Fibroblast of skin of scalp (primary cell): Measurements from ENCODE around the gene RRBP1.
A peak's percentile ranks its signal among the peaks of the same experiment; 100 is the strongest.

Source experiments
- DNase-seq: peaks from one replicate; pipeline ENCODE4 v3.0.0-alpha.2; 2013

RRBP1 gene

GRCh38 chr20:17619351-17620093 lies 62.5 kb downstream of the RRBP1 start:
- DNase-seq, result no peak

DNA sequence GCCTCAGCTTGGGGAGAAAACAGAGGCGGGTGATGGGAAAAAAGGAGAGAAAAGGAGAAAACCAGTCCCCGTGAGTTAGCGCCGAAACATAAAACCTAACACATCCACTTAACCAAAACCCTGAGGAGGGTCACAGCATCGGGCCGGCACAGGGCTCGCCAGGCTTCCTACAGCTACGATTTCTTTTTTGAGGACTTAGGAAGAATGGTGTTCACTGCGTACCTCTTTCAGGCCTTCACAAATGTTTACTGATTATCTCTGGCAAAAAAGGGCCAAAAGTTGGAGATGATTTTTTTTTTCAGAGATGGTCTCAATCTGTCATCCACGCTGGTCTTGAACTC lies 63.4 kb downstream of the RRBP1 start:
- DNase-seq, result no peak

DNA sequence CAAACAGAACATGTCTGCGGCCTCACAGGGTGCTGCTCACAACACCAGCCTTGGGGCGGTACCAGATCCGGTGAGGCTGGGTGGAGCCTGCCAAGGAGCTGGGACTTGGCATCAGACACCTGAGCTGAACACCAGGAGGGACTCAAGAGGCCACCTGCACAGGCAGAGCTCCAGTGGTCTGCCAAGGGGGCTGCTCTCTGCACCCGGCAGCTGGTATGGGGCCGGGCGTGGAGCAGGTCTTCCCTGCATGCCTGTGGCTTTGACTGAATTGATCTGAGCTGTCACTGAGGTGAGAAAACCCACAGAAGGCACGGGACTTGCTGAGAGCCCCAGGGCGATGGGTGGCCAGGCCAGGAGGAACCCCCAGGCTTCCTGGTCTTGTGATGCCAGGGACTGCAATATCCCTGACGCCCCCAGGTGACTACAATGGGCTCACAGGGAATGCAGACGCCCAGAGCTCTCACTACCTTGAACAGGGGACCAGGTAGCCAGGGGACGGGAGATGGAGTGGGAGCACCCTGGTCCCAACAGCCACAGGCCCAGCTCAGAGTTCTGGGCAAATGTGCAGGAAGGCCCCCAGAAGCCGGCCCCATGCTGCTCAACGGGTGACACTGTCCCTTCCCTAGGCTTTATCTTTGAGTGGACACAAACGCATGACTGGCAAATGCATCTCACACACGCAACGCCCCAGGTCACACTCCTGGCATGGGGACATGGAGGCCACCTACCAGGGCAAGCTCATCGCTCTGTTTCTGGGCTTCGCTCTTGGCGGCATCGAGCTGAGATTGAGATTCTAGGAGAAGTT lies 64.0 kb downstream of the RRBP1 start:
- DNase-seq, result no peak

DNA sequence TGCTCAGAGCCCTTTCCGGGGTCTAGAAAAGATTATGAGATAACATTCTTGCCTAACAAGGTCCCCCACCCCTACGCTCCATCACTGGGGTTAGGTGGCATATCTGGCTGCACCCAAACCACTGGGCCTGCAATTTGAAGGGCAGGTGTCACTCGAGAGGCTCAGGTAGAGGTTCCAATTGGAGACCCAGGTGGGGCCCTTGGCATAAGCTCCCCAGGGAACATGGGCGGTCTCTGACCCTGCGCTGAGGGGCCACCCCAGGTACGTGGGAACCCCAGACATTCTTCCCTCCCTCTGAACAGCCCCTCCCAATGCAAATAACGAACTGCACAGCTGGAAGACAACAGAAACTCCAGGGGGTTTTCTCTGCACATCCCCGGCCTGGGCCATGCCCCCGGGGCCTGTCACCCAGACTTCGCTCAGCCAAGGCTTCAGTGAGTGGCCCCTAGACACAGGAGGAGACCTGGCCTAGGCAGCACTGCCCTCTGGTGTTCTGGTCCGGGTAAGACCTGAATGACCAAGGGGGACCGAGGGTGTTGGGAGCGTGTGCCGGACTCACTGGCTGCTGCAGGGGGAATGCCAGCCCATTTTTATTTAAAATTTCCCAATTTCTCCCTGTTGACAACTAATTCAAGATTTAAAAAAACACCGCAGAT lies 64.7 kb downstream of the RRBP1 start:
- DNase-seq, result peak; percentile 44

DNA sequence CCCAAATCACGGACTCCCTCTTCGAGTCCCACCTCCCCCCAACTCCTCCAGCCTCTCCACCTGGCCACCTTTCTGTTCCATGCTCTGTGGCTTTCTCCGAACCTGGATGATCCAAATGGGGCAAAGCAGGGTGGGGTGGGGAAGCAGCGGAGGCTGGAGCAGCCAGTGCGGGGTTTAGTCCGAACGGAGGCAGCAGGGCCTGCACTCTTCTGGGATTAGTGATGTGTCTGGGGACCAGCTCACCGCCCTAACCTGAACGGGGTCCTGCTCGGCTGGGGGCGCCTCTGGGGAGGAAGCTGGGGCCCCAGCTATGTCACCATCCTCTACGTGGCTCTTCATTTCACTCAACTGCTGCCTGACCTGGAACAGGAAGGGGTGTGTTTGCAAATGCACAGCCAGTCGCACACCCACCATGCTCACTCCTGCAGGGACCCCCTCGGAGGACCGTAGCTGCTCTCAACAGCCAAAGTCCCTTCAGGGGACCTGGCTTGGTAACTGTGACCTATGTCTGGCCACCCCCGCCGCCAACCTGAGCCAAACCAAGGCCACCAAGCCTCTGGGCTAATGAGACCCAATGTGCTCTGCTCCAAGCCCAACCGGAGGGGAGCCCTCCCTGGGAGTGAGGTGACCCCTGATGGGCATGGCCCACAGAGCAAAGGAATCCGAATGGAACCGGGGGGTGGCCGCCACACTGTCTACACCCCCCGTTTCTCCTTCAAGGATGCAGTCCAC lies 65.4 kb downstream of the RRBP1 start:
- DNase-seq, result no peak

DNA sequence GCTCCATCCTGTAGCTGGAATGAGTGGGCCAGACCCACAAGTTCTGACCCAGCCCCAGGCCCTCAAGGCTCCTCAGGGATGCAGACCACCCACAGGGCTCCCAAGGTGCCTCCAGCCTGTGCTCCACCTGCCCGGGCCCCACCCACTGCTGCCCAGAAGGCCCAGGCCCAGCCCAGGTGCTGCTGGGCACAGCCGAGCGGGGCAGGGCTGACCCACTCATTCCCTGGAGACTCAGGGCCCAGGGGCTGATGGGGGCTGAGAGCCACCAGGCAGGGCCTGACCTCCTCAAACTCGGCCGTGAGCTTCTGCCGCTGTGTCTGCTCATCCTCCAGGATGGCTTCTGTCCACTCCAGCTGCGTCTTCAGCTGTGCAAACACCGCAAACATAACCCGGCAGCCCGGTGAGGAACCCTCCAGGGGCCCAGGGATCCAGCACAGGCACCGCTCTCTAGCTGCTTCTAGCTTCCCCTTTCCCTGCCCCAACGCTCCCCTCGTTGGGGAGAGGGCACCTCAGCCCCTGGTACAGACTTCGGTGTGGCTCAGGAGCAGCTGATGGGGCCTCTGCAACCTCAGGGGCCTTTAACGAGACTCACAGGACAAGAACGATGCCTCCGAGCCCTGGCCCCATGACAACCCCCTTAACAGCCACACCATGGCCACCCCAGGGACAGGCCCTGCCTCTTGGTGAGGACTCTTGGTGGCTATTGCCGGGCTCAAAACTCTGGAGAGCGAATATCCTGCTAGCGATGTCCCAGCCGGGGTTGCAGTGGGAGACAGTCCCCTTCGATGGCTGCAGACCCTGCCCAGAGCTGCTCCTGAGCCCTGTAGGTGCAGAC lies 66.2 kb downstream of the RRBP1 start:
- DNase-seq, result no peak

GRCh38 chr20:17614812-17615644 lies 67.0 kb downstream of the RRBP1 start:
- no peak for DNase-seq

DNA sequence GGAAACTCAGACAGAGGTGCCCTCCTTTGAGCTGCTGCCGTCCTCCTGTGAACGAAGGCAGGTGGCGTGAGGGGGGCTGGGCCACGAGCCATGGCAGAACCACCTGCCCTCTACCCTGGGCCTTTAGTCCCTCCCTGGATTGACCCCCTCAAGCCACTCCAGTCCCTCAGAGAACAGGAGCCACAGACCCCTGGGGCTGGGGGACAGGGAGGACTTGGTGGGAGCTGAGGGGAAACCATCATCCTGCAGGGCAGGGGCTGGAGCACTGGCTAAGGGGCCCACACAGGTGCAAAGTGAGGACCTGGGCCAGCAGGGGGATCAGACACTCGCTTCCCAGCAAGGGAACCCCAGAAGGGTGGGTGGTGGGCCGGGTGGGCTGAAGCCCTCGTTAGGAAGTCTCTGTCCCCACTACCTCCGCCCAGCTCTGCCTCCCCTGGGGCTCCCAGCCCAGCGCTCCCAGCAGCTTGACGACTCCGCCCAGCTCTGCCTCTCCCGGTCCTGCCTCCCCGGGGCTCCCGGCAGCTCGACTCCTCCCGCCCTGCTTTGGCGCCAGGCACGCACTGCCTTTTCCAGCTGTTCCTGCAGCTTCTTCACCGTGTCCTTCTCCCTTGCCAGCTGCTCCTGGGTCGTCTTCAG lies 67.7 kb downstream of the RRBP1 start:
- DNase-seq, result peak; percentile 66

- DNase-seq, result no peak
Observed at GRCh38 chr20:17613328-17614175, 68.5 kb downstream of the RRBP1 start.

- DNase-seq, result no peak
Observed at GRCh38 chr20:17612992-17613327, 69.1 kb downstream of the RRBP1 start.

DNA sequence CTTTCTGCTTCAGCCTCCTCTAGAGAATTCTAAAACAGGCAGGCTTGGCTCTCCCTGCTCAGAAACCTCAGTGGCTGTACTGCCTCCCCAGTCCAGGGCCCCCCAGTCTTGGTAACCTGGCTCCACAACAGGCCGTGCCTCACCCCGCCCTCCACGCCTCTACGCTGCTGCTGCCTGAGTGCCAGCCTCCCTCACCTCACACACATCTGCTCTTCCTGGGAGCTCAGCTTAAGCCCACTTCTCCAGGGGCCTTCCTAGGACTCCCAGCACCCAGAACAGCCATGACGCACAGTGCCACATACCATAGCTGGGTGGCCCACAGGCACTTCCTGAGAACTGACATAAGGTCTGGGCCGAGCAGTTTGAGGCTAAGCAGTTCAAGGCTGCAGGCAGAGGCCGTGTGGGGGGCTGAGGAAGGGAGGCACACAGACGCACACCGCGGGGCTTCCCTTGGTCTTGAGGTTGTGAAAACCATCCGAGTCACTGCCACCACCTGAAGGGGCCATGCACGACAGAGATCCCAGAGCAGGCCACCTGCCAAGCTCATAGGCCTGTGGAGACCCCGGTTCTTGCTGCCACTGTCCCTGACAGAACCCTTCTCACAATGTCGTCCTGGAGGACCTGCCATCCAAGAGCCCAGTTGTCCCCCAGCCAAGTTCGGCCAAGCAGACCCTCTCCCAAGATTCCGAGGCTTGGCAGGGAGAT lies 69.6 kb downstream of the RRBP1 start:
- DNase-seq, result peak; percentile 82

DNA sequence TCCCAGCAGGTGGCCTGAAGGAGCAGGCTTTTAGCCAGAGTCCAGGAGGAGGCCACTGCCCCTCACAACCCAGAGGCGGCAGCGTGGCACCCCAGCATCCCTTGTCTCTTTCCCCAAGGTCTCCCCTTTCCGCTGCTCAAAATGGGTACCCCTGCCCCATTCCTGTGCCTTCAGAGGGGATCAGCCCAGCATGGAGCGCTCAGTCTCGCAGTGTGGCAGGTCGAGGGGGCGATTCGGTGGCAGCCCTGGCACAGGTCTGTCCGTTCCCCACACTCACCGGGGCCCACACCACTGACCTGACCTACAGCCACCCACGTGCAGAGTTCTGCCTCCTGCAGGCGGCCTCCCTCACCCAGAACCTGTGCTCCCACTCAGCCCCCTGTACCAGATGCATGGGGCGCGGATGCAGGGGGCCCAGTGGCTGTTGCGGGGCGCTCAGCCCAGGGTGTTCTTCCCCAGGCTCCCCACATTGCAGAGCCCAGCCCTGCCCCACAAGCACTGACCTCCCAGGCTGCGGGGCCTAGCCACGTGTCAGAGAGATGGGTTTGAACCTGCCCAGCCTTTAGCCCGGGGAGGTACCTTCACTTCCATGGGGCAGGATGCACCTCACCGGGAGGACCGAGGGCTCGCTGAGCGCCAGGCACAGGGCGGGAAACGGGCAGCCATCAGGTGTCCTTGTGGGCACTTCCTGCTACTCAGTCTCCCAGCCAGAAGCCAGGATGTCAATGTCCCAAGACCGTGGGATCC lies 70.3 kb downstream of the RRBP1 start:
- peak; percentile 46 for DNase-seq

GRCh38 chr20:17611290-17611539 lies 70.8 kb downstream of the RRBP1 start:
- DNase-seq, result no peak

DNA sequence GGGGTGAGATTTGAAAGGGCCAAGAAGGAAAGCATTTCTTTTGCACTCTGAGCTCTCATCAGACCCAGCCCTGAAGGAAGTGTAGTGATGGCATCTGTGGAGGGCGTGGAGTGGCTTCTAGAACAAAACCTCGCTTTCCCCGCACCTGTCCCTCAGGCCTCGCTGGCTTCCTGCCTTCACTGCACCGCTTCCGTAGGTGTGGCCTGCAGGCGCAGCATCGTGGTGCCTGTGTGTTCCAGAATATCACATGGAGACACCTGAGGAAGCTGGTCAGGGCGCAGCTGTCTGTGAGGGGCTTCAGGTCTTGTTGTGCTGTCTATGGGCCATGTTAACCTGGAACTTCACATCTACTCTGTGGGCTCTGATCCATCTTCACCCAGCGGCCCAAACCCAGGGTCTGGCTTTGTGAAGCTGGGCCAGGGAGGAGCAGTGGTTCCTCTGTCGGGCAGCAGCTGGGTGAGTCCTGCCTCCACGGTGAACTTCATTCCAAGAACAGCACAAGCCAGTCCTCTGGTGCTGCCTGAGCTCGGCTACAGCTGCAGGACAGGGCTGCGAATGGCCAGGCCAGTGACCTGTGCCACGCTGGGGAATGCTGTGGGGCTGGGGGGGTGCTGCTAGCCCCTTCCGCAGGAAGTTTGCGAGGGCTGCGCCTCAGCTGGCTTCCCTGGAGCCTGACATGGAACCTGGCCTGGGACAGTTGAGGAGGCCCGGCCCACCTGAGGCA lies 71.3 kb downstream of the RRBP1 start:
- DNase-seq, result no peak

DNA sequence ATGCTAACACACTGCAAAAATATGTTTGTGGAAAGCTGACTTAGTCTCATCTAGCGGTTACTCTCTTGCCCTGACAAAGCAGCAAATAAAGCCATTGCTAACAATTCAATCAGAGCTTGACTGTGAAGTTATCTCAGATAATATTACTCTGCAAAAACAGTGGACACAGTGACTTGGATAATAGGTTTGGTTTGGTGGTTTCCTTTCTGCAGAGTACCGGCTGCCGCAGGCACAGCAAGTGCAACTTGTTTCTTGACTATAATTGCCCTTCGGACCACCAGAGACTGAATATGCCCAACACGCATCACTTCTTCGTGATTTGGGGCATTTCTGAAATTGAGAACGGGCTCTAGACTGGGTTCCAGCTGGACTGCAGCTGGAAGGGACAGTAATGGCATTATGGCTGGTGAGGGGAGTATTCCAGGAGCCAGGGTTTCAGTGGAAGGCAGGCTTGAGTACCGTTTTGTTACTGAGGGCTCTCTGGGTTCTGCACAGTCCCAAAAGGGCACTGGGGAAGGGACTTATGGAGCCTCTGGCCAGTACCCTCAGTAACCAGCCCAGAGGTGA lies 72.1 kb downstream of the RRBP1 start:
- no peak for DNase-seq

DNA sequence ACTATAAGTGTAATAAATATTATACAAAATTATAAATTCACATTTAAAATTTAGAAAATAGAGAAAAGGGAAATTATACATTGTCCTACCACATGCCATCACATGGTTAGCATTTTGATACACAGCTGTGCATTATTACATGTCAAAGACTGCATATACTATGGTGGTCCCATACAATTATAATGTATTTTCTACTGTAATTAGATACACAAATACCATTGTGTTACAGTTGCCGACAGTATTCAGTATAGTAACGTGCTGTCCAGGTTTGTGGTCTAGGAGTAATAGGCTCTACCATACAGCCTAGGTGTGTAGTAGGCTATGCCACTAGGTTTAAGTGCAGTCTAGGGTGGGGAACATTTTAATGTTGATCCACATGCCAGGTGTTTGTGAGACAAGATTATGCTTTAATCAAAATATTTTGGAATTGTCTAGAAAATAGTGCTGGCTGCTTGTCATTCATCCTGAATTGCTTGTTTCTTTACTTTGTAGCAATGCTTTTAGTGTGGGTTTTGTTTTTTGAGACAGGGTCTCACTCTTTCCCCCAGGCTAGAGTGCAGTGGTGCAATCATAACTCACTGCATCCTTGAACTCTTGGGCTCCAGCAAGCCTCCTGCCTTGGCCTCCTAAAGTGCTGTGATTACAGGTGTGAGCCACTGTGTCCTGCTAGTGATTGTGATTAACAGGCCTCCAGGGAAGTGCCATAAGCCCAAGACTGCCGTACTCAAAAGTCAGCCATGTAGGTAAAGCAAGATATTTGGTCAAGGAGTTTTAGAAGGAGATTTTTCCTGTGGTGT lies 73.1 kb downstream of the RRBP1 start:
- no peak for DNase-seq

DNA sequence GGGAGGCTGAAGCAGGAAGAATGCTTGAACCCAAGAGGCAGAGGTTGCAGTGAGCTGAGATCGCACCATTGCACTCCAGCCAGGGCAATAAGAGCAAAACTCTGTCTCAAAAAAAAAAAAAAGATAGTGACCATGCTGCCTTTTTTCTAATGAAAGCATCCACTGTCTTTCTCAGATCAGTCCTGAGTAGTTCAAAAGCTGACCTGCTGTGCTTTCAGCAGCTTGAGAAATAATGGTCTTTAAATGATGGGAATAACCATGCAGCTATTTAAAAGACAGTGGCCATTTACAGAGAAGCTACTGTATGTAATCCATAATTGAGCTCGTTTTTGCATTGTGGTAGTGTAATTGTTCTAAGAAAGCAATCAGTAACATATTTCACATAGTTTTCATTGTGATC lies 76.0 kb downstream of the RRBP1 start:
- DNase-seq, result no peak
